ENCODE data around the gene GIPC1.

DNA sequence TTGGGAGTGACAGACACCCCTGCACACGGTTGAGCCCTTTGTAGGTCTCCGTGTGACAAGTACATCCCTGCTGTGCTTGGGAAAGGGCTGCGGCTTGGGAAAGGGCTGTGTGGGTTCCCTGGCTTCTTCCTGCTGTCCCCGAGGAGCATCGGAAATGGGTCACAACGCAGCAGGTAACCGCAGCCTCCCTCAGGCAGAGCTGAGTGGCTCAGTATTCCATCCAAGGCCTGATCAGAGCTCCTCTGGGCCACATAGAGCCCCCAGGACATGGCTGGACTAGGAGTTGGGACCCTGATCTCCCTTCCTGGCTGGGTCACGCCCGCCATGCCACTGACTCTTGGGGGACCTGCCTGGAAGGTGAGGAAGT, 49.8 kb upstream of the GIPC1 start:
- TF ChIP-seq, protein P1, sequence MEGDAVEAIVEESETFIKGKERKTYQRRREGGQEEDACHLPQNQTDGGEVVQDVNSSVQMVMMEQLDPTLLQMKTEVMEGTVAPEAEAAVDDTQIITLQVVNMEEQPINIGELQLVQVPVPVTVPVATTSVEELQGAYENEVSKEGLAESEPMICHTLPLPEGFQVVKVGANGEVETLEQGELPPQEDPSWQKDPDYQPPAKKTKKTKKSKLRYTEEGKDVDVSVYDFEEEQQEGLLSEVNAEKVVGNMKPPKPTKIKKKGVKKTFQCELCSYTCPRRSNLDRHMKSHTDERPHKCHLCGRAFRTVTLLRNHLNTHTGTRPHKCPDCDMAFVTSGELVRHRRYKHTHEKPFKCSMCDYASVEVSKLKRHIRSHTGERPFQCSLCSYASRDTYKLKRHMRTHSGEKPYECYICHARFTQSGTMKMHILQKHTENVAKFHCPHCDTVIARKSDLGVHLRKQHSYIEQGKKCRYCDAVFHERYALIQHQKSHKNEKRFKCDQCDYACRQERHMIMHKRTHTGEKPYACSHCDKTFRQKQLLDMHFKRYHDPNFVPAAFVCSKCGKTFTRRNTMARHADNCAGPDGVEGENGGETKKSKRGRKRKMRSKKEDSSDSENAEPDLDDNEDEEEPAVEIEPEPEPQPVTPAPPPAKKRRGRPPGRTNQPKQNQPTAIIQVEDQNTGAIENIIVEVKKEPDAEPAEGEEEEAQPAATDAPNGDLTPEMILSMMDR (IDR thresholded peaks at IDR 0.05): no peak
- no peak for TF ChIP-seq POLR2A (IDR thresholded peaks at IDR 0.05)
- TF ChIP-seq EP300 (IDR thresholded peaks at IDR 0.05): no peak

All from ovary (tissue), 3 donors.